IMR-90 (cell line): ENCODE data around the gene B4GALT1. TPM values are rescaled to one million over a fixed set of nuclear protein-coding genes. Genes with fewer than 3 reads are reported as not detected.
A peak's percentile ranks its signal among the peaks of the same experiment; 100 is the strongest.

Experiments used
- ATAC-seq: fragments of 200-7000 bp; cut with Tn5 transposase; 2 replicates; pipeline ENCODE4 v1.9.1; 2020; ENCODE audit warnings: low read depth, mild to moderate bottlenecking, moderate library complexity
- BruUV-seq: library from RNA; stranded (reverse); fragments of 400-500 nt; replicated peaks from 2 replicates; lab custom pipeline; 2021; lab: Mats Ljungman, UMichigan
- CTCF ChIA-PET: fragments of 300-600 bp; formaldehyde crosslinking; extraction: SDS; loops from one replicate; lab custom pipeline; 2021; ENCODE audit warnings: antibody characterized with exemption; lab: Yijun Ruan, JAX
- POLR2A ChIA-PET: fragments of 300-600 bp; sonication (Branson Sonifier 250); formaldehyde crosslinking; loops from one replicate; lab custom pipeline; 2022; ENCODE audit warnings: antibody characterized with exemption; ENCODE audit not compliant: unreplicated experiment; lab: Charles Lee
- DNase-seq: peaks from one replicate; pipeline ENCODE4 v3.0.0; 2013
- H2AFZ ChIP-seq: replicated peaks from 2 replicates; pipeline ENCODE3; 2013; ENCODE audit warnings: low read length, mild to moderate bottlenecking; ENCODE audit not compliant: poor library complexity
- H2AK5ac ChIP-seq: 2 replicates; pipeline ENCODE4 v1.6.1; 2013; ENCODE audit warnings: low read depth, low read length, inconsistent platforms
- H2AK9ac ChIP-seq: replicated peaks from 2 replicates; pipeline ENCODE3; 2013; ENCODE audit warnings: mild to moderate bottlenecking, low read depth, low read length, moderate library complexity; ENCODE audit not compliant: poor library complexity
- H2BK120ac ChIP-seq: 2 replicates; pipeline ENCODE4 v1.6.1; 2013; ENCODE audit warnings: low read depth, low read length, inconsistent platforms
- H2BK15ac ChIP-seq: 3 replicates; pipeline ENCODE4 v1.6.1; 2013; ENCODE audit warnings: low read depth, low read length, inconsistent platforms
- H2BK20ac ChIP-seq: 2 replicates; pipeline ENCODE4 v1.6.1; 2013; ENCODE audit warnings: low read depth, mild to moderate bottlenecking, inconsistent platforms, low read length, moderate library complexity
- H2BK5ac ChIP-seq: 2 replicates; pipeline ENCODE4 v1.6.1; 2013; ENCODE audit warnings: mild to moderate bottlenecking, low read depth, low read length, inconsistent platforms; ENCODE audit not compliant: poor library complexity, severe bottlenecking
- H3K14ac ChIP-seq: replicated peaks from 2 replicates; pipeline ENCODE4 v1.6.1; 2013; ENCODE audit warnings: low read depth, low read length, inconsistent platforms
- H3K18ac ChIP-seq: 2 replicates; pipeline ENCODE4 v1.6.1; 2013; ENCODE audit warnings: low read depth, low read length, control low read depth
- H3K23ac ChIP-seq: 2 replicates; pipeline ENCODE4 v1.6.1; 2013; ENCODE audit warnings: low read depth, low read length, inconsistent platforms
- H3K27ac ChIP-seq: 2 replicates; pipeline ENCODE4 v1.5.1; 2013; ENCODE audit warnings: mild to moderate bottlenecking, control low read depth, low read length; ENCODE audit not compliant: insufficient read depth
- H3K27me3 ChIP-seq: 2 replicates; pipeline ENCODE4 v1.6.1; 2013; ENCODE audit warnings: low read length; ENCODE audit not compliant: control insufficient read depth, insufficient read depth
- H3K36me3 ChIP-seq: 2 replicates; pipeline ENCODE4 v1.6.1; 2013; ENCODE audit warnings: low read length, mixed read lengths; ENCODE audit not compliant: control insufficient read depth, insufficient read depth
- H3K4ac ChIP-seq: 2 replicates; pipeline ENCODE4 v1.6.1; 2013; ENCODE audit warnings: low read depth, low read length, inconsistent platforms
- H3K4me1 ChIP-seq: 2 replicates; pipeline ENCODE4 v1.6.1; 2013; ENCODE audit warnings: low read length, mixed read lengths; ENCODE audit not compliant: control insufficient read depth, insufficient read depth
- H3K4me2 ChIP-seq: 2 replicates; pipeline ENCODE4 v1.6.1; 2013; ENCODE audit warnings: low read depth, mild to moderate bottlenecking, control low read depth, low read length, moderate library complexity
- H3K4me3 ChIP-seq: 2 replicates; pipeline ENCODE4 v1.5.1; 2013; ENCODE audit warnings: low read depth, mild to moderate bottlenecking, control low read depth, low read length, moderate library complexity; ENCODE audit not compliant: insufficient read depth
- H3K56ac ChIP-seq: 2 replicates; pipeline ENCODE4 v1.6.1; 2013; ENCODE audit warnings: low read length, inconsistent platforms; ENCODE audit not compliant: insufficient read depth; ENCODE audit errors: extremely low read depth
- H3K79me1 ChIP-seq, 2 experiments: 2 replicates each; pipeline ENCODE4 v1.6.1; 2013; ENCODE audit warnings: low read length in 2 of 2, inconsistent platforms in 1 of 2, low read depth in 1 of 2
- H3K9ac ChIP-seq: 2 replicates; pipeline ENCODE4 v1.6.1; 2013; ENCODE audit warnings: low read depth, low read length, control low read depth
- H3K9me1 ChIP-seq: 2 replicates; pipeline ENCODE4 v1.6.1; 2013; ENCODE audit warnings: low read length, inconsistent platforms; ENCODE audit not compliant: insufficient read depth
- H3K9me3 ChIP-seq: 2 replicates; pipeline ENCODE4 v1.6.1; 2013; ENCODE audit warnings: low read length; ENCODE audit not compliant: control insufficient read depth, insufficient read depth
- H4K20me1 ChIP-seq: 2 replicates; pipeline ENCODE4 v1.6.1; 2013; ENCODE audit warnings: low read length, inconsistent platforms; ENCODE audit not compliant: insufficient read depth
- H4K5ac ChIP-seq: 2 replicates; pipeline ENCODE4 v1.6.1; 2013; ENCODE audit warnings: mild to moderate bottlenecking, low read depth, low read length, control low read depth
- H4K8ac ChIP-seq, 2 experiments: 2 replicates each; pipeline ENCODE4 v1.6.1; 2013; ENCODE audit warnings: low read depth in 2 of 2, low read length in 2 of 2, control low read depth in 1 of 2, inconsistent platforms in 1 of 2
- H4K91ac ChIP-seq: 2 replicates; pipeline ENCODE4 v1.6.1; 2013; ENCODE audit warnings: low read depth, low read length, inconsistent platforms; ENCODE audit not compliant: insufficient read depth
- BHLHE40 ChIP-seq: fragments of 150-350 bp; IDR thresholded peaks from 2 replicates; pipeline ENCODE4 v1.6.1; 2016; ENCODE audit warnings: mild to moderate bottlenecking, low read depth, low read length
- CEBPB ChIP-seq: IDR thresholded peaks from 2 replicates; pipeline ENCODE4 v1.6.1; 2012; ENCODE audit warnings: low read depth, low read length, improper control_type of control experiment
- WGBS, 2 experiments: methylation state at CpG; one replicate each; pipeline versions ENCODE4 v1.1.5 to v1.1.7; 2013; ENCODE audit warnings: missing lambda C conversion rate in 2 of 2; ENCODE audit not compliant: insufficient read length in 1 of 2; ENCODE audit errors: extremely low coverage in 2 of 2; 5-methylcytosine and 5-hydroxymethylcytosine counted together
- dilution Hi-C: fragments of 300-500 bp; cut with HindIII; formaldehyde crosslinking; loops from one replicate; pipeline ENCODE4 v1.14.3; 2018; ENCODE audit warnings: low sequenced_read_pairs; ENCODE audit not compliant: unreplicated experiment
- in situ Hi-C: fragments of 300-500 bp; cut with MboI; formaldehyde crosslinking; loops from 3 replicates; pipeline ENCODE4 v1.14.3; 2019; ENCODE audit warnings: low sequenced_read_pairs, inconsistent platforms, mixed read lengths
- intact Hi-C: fragments of 100-400 bp; cut with micrococcal nuclease; formaldehyde crosslinking; loops from 2 replicates; pipeline ENCODE4 v1.10.0; 2022
- polyA plus RNA-seq, 3 experiments: library from polyadenylated mRNA; depleted of rRNA; stranded (reverse); fragments of >200 nt; gene quantifications; 2 replicates each; pipeline ENCODE4 v1.2.3, GENCODE V29; 2012; ENCODE audit warnings: low replicate concordance in 1 of 3
- total RNA-seq: library from RNA; depleted of rRNA; stranded (reverse); fragments of >200 nt; gene quantifications from 2 replicates; pipeline ENCODE4 v1.2.3, GENCODE V29; 2012

Gene B4GALT1
- total and polyA plus RNA-seq, 2 of the 4 experiments (the other 2 are of a cell fraction) = 8.8 to 37.8 TPM

- no peak for TF ChIP-seq CEBPB
Observed at GRCh38 chr9:33103501-33104281, 63.4 kb downstream of the B4GALT1 start (continued).

- no peak for ATAC-seq
- Histone ChIP-seq H3K4me1 (peaks cover 25% of the 10 kb centered on the region), H3K9ac (no peak overlapping the region), H3K27me3 (no peaks in the 10 kb centered on the region), H3K27ac (no peak overlapping the region), H3K4me3 (no peak overlapping the region), H3K56ac (no peak overlapping the region), H4K8ac (no peak overlapping the region), H4K20me1 (no peaks in the 10 kb centered on the region), H4K91ac (no peak overlapping the region; the same call in 1 of the 2 replicates), H3K36me3 (no peaks in the 10 kb centered on the region), H3K18ac (no peak overlapping the region), H3K23ac (no peak overlapping the region; the same call in 1 of the 2 replicates), H2AK9ac (no peak overlapping the region), H2AK5ac (peak overlapping the region; percentile 64; the same call in 1 of the 2 replicates), H3K9me1 (peaks cover 25% of the 10 kb centered on the region), H3K79me1 (peaks cover 0 to 6% of the 10 kb centered on the region in 2 experiments; a peak in 1 of 4 replicates), H2AFZ (peak overlapping the region; percentile 4), H2BK20ac (peak overlapping the region; percentile 6; the same call in 1 of the 2 replicates), H3K4ac (peak overlapping the region; percentile 71), H2BK15ac (no peak overlapping the region; the same call in 2 of the 3 replicates), H2BK120ac (0 out of 2 replicates have a peak overlapping the region, but pooled peaks have one; percentile 24), H3K9me3 (no peaks in the 10 kb centered on the region), H4K5ac (no peak overlapping the region), H3K4me2 (no peak overlapping the region), H2BK5ac (no peak overlapping the region), H3K14ac (no peak overlapping the region; the same call in 1 of the 2 replicates)
- no peak for TF ChIP-seq BHLHE40
- WGBS, 2 experiments = 92% methylated on average over 5 of the region's 13 CpGs; no CpG with 5 or more reads in 1 of the 2 experiments
- dilution Hi-C loops = no loop called here
- no peak for DNase-seq
- ChIA-PET POLR2A (no interaction called here), CTCF (no interaction called here)
- intact Hi-C loops = no loop called here
- in situ Hi-C loops = no loop called here
- no TSS peak for BruUV-seq
Observed at GRCh38 chr9:33102551-33103210, 64.5 kb downstream of the B4GALT1 start.
